HG03280 (cell line): ENCODE data around the gene PLVAP.

Source experiments
- ATAC-seq: cut with Tn5 transposase; IDR thresholded peaks from one replicate; pipeline ENCODE4 v1.9.1; 2021; ENCODE audit warnings: mild to moderate bottlenecking, moderate library complexity; ENCODE audit not compliant: unreplicated experiment

The PLVAP gene

DNA sequence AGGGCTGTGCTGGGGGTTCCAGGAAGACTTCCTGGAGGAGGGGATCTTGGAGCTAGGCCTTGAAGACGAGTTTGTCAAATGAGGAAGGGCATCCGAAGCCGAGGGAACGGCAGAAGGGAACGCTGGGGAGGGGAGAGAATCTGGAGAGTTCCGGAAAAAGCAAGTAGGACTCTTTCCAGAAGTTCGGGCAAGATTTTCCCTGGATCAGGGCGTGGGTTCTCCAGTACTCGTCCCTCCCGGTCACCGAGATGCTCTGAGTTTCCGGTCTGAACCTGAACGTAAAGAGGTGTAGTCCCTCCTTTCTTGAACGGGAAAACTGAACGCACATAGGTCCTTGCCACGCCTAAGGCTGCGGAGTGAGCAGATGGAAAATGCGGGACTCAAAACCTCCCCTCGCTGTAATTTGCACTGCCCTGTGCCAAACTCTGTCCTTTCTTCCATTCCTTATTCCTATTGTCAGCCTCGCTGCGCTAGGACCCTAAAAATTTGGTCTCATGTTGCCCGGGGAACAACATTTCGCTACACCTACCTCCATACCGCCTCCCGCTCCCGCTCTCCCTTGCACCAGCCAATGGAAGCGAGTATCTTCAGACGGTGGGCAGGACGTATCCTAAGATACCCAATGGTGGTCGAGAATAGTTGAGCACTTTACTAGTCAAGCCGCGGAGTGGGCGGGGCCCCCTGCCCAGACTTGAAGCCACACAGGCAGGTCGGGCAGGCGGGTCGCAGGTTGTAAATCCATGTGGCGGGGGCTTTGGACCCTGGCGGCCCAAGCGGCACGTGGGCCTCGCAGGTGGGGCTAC lies 40.1 kb downstream of the PLVAP start, which contains the start of gene GTPBP3:
Gene GTPBP3, plus strand, starts transcription at position 682 of the 803 bp plus-strand sequence. Its CDS starts 59 bp downstream, at position 741.
- peak; percentile 79 for ATAC-seq

- ATAC-seq = no peak
Observed at GRCh38 chr19:17335575-17335974, 41.6 kb downstream of the PLVAP start.

- ATAC-seq = peak; percentile 39
Observed at GRCh38 chr19:17334414-17335409, 42.4 kb downstream of the PLVAP start, which contains the start of gene ANO8. ANO8 (minus strand) TSS chr19:17334855; CDS start chr19:17334670, 185 bp downstream.

GRCh38 chr19:17333611-17334413 lies 43.3 kb downstream of the PLVAP start:
- ATAC-seq = no peak

GRCh38 chr19:17332677-17333581 lies 44.2 kb downstream of the PLVAP start:
- ATAC-seq = no peak

GRCh38 chr19:17332360-17332676 lies 44.8 kb downstream of the PLVAP start:
- no peak for ATAC-seq

DNA sequence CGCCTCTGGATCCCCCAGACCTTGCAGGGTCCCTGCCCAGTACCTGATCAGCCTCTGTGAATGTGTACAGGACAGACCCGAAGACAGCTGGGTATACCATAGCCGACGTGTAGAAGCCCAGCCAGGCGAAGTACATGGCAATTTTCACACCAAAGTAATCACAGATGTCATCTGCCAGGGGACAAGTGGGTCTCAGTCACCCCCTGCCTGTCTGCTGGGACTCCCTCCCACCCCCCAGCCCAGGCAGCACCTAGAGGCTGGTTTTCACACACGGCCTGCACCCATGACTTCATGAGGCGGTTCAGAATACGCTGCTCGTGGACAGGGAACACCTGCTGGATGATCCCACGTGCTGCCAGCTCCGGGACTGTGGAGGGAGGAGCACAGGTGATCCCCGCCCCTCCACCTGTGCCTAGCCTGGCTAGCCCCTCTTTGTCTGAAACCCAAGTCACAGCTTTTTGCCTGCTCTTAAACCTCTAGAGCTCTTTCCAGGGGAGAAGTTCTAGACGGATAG lies 46.0 kb downstream of the PLVAP start:
- no peak for ATAC-seq

GRCh38 chr19:17330262-17331044 lies 46.7 kb downstream of the PLVAP start:
- ATAC-seq = no peak

DNA sequence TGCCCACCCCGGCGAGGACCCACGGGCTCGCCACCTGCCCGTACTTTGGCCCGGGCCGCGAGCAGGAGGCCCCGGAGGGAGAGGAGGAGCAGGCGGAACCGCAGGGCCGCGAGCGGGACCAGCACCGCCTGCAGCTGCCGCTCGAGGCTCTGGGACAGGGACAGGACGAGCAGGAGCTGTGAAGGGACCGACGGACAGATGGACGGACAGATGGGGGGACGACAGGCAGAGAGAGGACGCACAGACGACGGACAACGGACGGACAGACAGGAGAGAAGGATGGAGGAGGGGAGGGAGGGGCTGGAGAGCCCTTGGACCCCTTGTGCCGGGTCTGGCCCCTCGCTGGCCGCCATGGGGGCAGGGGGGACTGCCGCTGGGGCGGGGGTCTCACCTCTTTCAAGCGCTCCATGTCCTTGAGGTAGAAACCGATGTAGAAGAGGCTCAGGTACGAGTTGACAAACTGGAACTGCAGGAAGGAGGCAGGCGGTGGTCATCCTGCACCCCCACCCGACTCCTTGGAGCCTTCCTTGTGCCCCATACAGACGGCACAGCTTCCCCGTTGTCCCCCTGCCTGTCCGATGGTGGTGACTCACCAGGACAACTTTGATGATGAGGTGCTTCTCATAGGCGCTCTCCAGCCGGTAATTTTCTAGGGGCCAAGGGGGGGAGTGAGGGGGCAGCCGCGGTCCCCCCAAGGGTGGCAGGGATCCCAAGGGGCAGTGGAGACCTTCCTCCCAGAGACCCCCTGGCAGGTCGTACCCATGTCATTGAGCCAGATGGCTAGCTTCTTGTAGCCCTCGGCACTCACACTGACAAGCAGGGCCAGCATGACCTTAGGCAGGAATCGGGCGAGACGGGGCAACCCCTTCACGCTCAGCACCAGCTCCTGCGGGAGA lies 47.5 kb downstream of the PLVAP start:
- no peak for ATAC-seq

DNA sequence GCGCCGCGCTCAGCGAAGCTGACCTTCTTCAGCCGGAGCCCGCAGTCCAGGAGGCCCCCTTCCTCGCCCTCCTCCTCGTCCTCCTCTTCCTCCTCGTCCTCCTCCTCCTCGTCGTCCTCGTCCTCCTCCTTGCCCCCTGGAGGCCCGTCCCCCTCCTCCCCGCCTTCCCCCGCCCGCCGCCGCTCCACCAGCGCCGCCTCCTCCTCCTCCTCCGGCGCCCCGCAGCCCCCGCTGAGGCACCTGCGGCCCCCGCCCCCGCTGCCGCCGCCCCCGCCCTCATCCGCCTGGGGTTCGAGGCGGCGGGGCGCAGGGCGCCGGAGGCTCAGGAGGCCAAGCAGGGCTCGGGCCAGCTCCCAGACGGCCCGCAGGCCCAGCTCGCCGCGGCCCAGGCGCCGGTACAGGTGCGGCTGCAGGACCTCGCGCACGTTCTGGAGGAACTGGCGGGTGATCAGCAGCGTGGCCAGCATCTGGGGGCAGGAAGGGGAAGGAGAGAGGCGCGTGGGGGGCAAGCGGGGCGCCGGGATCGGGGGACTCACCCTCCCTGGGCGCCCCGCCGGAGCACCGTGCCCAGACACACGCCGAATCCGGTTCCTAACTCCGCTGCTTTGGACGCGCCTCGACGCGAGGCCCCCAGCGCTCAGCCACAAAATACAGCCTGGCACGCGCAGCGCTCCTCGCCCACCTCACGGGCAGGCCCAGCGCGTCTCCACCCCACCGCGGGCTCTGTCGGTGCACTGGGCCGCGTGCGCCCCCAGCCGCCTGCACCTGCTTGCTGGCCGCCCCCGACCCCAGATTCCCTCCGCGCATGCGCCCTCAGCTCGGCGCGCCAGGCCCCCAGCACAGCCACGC lies 48.4 kb downstream of the PLVAP start:
- ATAC-seq = no peak

DNA sequence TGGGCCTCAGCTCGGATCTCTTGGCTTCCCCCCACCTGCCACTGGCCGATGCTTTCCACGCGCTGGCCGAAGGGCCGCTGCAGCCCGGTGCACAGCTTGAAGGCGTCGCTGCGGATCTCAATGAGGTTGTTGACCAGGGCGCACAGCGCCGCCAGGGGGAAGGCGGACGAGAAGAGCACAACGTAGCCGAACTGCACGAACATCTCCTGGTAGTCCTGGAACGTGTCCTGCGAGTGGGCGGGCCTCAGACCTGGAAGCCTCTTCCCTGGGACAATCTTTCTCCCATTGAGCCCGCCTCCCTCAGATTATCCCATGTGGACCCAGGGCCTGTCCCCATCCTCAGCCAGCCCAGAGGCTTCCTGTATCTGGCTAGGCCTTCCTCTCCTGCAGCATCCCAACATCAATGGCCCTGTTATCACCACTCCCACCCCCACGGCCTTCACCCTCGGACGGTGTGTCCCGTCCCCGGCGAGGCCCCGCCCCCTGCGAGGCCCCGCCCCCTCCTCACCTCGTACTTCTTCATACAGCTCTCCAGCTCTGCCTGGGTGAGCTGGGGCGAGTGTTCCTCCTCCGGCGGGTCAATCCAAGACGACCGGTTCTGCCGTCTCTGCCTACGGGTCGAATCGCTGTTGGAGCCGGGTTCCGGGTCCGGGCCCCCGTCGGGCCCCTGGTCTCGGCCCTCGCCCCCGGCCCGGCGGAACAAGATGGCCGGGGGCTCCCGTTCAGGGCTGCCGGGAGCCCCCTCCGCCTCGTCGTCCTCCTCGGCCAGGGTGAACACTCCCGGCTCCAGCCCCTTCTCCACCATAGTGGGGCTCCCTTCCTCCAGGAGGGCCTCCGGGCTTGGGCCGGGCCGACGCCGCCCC lies 49.3 kb downstream of the PLVAP start:
- ATAC-seq = no peak

DNA sequence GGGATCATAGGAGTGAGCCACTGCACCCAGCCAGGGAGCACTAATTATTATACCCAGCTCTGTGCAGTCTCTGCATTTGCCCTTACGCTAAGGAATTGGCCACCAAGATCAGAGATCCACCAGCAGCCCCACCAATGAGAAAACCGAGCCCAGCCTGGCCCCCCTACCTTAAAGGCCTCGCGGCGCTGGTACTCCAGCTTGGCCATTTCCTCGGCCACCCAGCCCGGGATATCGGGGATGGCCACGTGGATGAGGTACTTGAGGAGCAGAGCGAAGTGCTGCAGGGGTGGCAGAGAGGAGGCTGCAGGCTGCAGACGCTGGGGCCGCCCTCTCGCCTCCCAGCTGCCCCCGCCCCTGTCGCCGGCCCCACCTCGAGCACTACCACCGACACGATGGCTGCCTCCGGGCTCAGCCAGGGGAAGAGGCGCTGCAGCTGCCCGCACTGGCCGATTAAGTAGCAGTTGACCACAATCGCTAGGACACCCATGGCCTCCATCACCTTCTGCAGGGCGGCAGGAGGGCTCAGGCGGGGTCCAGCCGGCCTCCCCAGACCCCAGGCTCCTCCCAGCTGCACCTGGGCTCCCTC lies 50.0 kb downstream of the PLVAP start:
- no peak for ATAC-seq

- no peak for ATAC-seq
Observed at GRCh38 chr19:17326595-17326966, 50.6 kb downstream of the PLVAP start.

DNA sequence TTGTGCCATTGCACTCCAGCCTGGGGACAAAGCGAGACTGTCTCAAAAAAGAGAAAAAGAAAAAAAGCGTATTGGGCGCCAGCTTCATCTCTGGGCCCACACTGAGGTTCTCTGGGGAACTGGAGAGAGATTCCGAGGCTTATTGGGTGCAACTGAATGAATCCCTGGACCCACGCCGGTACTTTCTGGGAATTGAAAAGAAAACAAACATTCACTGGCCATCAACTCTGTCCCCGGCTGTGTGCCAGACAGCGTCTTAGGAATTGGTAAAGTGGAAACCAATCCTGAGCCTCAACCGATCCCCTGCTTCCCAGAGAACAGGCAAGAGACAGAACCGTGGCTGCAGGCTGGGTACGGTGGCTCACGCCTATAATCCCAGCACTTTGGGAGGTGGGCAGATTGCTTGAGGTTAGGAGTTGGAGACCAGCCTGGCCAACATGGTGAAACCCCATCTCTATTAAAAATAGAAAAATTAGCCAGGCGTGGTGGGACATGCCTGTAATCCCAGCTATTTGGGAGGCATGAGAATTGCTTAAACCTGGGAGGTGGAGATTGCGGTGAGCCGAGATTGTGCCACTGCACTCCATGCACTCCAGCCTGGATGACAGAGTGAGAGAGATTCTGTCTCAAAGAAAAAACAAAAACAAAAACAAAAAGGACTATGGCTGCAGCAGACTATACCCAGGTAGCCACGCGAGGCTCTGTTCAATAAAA lies 51.1 kb downstream of the PLVAP start:
- ATAC-seq = no peak

GRCh38 chr19:17325133-17325532 lies 52.0 kb downstream of the PLVAP start:
- no peak for ATAC-seq
